HCT116 (cell line): ENCODE results near the gene FBXO30. TPM values are rescaled to one million over a fixed set of nuclear protein-coding genes. Genes with fewer than 3 reads are reported as not detected.
A peak's percentile ranks its signal among the peaks of the same experiment; 100 is the strongest.

Experiments
- ATAC-seq: fragments of 200-7000 bp; cut with Tn5 transposase; 2 replicates; pipeline ENCODE4 v1.9.1; 2020; ENCODE audit warnings: mild to moderate bottlenecking, moderate library complexity
- BruUV-seq: library from RNA; stranded (reverse); fragments of 400-500 nt; replicated peaks from 2 replicates; lab custom pipeline; 2021; lab: Mats Ljungman, UMichigan
- CTCF ChIA-PET: fragments of 300-600 bp; sonication (Branson Sonifier 250); formaldehyde crosslinking; loops from one replicate; lab custom pipeline; 2021; ENCODE audit warnings: antibody characterized with exemption; lab: Charles Lee
- POLR2A ChIA-PET: fragments of 300-600, 350-600 bp; sonication (Branson Sonifier 250); formaldehyde crosslinking; loops from one replicate; lab custom pipeline; 2021; ENCODE audit warnings: antibody characterized with exemption; lab: Charles Lee
- RAD21 ChIA-PET, 2 experiments: fragments of 300-600 bp; sonication (Branson Sonifier 250); formaldehyde crosslinking; loops; one replicate each; lab custom pipeline; 2023; ENCODE audit warnings: low total read pairs in 2 of 2; ENCODE audit not compliant: uncharacterized antibody in 2 of 2, unreplicated experiment in 2 of 2, low non-redundant PET in 1 of 2; lab: Charles Lee
- DNase-seq: peaks from one replicate; pipeline ENCODE4 v3.0.0-alpha.2; 2010; ENCODE audit warnings: low read depth, low spot score
- H2AFZ ChIP-seq: fragments of 200-600 bp; shearing (Covaris generic), sonication (generic); 2 replicates; pipeline ENCODE4 v1.6.1; 2017; ENCODE audit warnings: low read depth, mixed run types, mixed read lengths, antibody characterized with exemption, low read length; ENCODE audit not compliant: poor library complexity, severe bottlenecking
- H3K27ac ChIP-seq: 2 replicates; pipeline ENCODE4 v1.5.1; 2012; ENCODE audit warnings: low read depth, low read length
- H3K27me3 ChIP-seq: fragments of 200-600 bp; sonication (generic); 2 replicates; pipeline ENCODE4 v1.6.1; 2016; ENCODE audit warnings: mixed run types, low read length, mixed read lengths; ENCODE audit not compliant: insufficient read depth
- H3K36me3 ChIP-seq, 2 experiments: fragments of 200-500 bp in 1 of 2; fragments of 200-600 bp in 1 of 2; sonication (Bioruptor generic) in 1 of 2; sonication (generic) in 1 of 2; 2 replicates each; pipeline versions ENCODE4 v1.5.1 to v1.6.1; 2014 to 2016; ENCODE audit warnings: low read length in 2 of 2, inconsistent platforms in 1 of 2, mixed read lengths in 1 of 2, mixed run types in 1 of 2; ENCODE audit not compliant: insufficient read depth in 2 of 2, control insufficient read depth in 1 of 2
- H3K4me1 ChIP-seq, 2 experiments: fragments of 200-600 bp in 1 of 2; sonication (generic) in 1 of 2; 2 replicates each; pipeline versions ENCODE4 v1.5.1 to v1.6.1; 2012 to 2017; ENCODE audit warnings: low read length in 2 of 2, inconsistent platforms in 1 of 2, mild to moderate bottlenecking in 1 of 2, mixed read lengths in 1 of 2, mixed run types in 1 of 2, moderate library complexity in 1 of 2; ENCODE audit not compliant: insufficient read depth in 2 of 2, control insufficient read depth in 1 of 2
- H3K4me2 ChIP-seq: fragments of 200-600 bp; sonication (generic); 2 replicates; pipeline ENCODE4 v1.6.1; 2017; ENCODE audit warnings: mixed run types, low read length, mixed read lengths
- H3K4me3 ChIP-seq, 2 experiments: fragments of 200-600 bp in 1 of 2; sonication (generic) in 1 of 2; replicated peaks in 1 of 2; 2 replicates each; pipeline ENCODE4 v1.5.1; 2011 to 2016; ENCODE audit warnings: low read length in 2 of 2, control low read depth in 1 of 2, low read depth in 1 of 2, mild to moderate bottlenecking in 1 of 2, mixed read lengths in 1 of 2, mixed run types in 1 of 2
- H3K79me2 ChIP-seq: fragments of 200-600 bp; sonication (generic); 2 replicates; pipeline ENCODE4 v1.6.1; 2017; ENCODE audit warnings: mild to moderate bottlenecking, mixed run types, low read length, moderate library complexity, mixed read lengths; ENCODE audit not compliant: insufficient read depth
- H3K9ac ChIP-seq: fragments of 200-600 bp; sonication (generic); 2 replicates; pipeline ENCODE4 v1.6.1; 2016; ENCODE audit warnings: low read length, mixed read lengths
- H3K9me2 ChIP-seq: fragments of 200-600 bp; sonication (generic), shearing (Covaris generic); 2 replicates; pipeline ENCODE4 v1.6.1; 2017; ENCODE audit warnings: mixed run types, mild to moderate bottlenecking, moderate library complexity; ENCODE audit not compliant: insufficient read depth
- H3K9me3 ChIP-seq, 2 experiments: fragments of 200-500 bp in 1 of 2; fragments of 200-600 bp in 1 of 2; sonication (Bioruptor generic) in 1 of 2; sonication (generic) in 1 of 2; 2 replicates each; pipeline ENCODE4 v1.6.1; 2014 to 2017; ENCODE audit warnings: low read length in 2 of 2, mixed read lengths in 2 of 2, inconsistent platforms in 1 of 2, low read depth in 1 of 2, mild to moderate bottlenecking in 1 of 2, mixed run types in 1 of 2, moderate library complexity in 1 of 2; ENCODE audit not compliant: control insufficient read depth in 1 of 2, insufficient read depth in 1 of 2
- H4K20me1 ChIP-seq: fragments of 200-600 bp; sonication (generic), shearing (Covaris generic); 2 replicates; pipeline ENCODE4 v1.6.1; 2017; ENCODE audit warnings: mixed run types, mild to moderate bottlenecking, moderate library complexity; ENCODE audit not compliant: insufficient read depth
- CBX3 ChIP-seq: IDR thresholded peaks from 2 replicates; pipeline ENCODE4 v1.6.1; 2012; ENCODE audit warnings: low read depth
- ELF1 ChIP-seq: IDR thresholded peaks from 2 replicates; pipeline ENCODE4 v1.6.1; 2012; ENCODE audit warnings: low read depth, borderline replicate concordance
- JUND ChIP-seq: IDR thresholded peaks from 2 replicates; pipeline ENCODE4 v1.6.1; 2012
- POLR2AphosphoS5 ChIP-seq: IDR thresholded peaks from 2 replicates; pipeline ENCODE4 v1.6.1; 2011; ENCODE audit warnings: mild to moderate bottlenecking, low read depth, low read length, moderate library complexity
- RAD21 ChIP-seq: IDR thresholded peaks from 2 replicates; pipeline ENCODE4 v1.6.1; 2012; ENCODE audit warnings: low read depth, mild to moderate bottlenecking
- SP1 ChIP-seq: IDR thresholded peaks from 2 replicates; pipeline ENCODE4 v1.6.1; 2012; ENCODE audit warnings: low read depth
- ZFX ChIP-seq: fragments of 450-650 bp; IDR thresholded peaks from 2 replicates; pipeline ENCODE4 v1.6.1; 2017
- ZNF274 ChIP-seq: fragments of 200-500 bp; sonication (Bioruptor generic); IDR thresholded peaks from 2 replicates; pipeline ENCODE4 v1.6.1; 2014; ENCODE audit warnings: mild to moderate bottlenecking, low read depth, low read length, inconsistent platforms
- intact Hi-C: fragments of 100-400 bp; cut with micrococcal nuclease; formaldehyde crosslinking; loops from 2 replicates; pipeline ENCODE4 v1.10.0; 2022
- total RNA-seq: library from RNA; stranded (reverse); gene quantifications from one replicate; pipeline ENCODE4 v1.2.1, GENCODE V29; 2021; ENCODE audit not compliant: unreplicated experiment
- TF ChIP-seq, protein P1 (sequence below): IDR thresholded peaks from 2 replicates; pipeline ENCODE4 v1.6.1; 2012
- TF ChIP-seq, protein P2 (sequence below): IDR thresholded peaks from 2 replicates; pipeline ENCODE4 v1.6.1; 2012

FBXO30 gene
- total RNA-seq, 1 experiment from 2014 or later: 9.1 TPM

- ATAC-seq (no peak), DNase-seq (no peak)
- H3K79me2 ChIP-seq: peaks cover 37% of the 10 kb centered on the region
- H3K9me3 ChIP-seq: no peaks in the 10 kb centered on the region
- H3K9me2 ChIP-seq: no peaks in the 10 kb centered on the region
- TF ChIP-seq, protein P1, sequence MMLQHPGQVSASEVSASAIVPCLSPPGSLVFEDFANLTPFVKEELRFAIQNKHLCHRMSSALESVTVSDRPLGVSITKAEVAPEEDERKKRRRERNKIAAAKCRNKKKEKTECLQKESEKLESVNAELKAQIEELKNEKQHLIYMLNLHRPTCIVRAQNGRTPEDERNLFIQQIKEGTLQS: no peak
- TF ChIP-seq CBX3: no peak
- TF ChIP-seq ZNF274: no peak
- no peak for TF ChIP-seq ZFX
- TF ChIP-seq POLR2AphosphoS5: no peak
- H4K20me1 ChIP-seq: 0 out of 2 replicates have a peak, but pooled peaks cover 4% of the 10 kb centered on the region
- H3K4me3 ChIP-seq: peak overlapping the region; percentile 56 to 66
- BruUV-seq: no TSS peak
- H3K36me3 ChIP-seq: no peaks in the 10 kb centered on the region
- POLR2A ChIA-PET: interaction anchor here (0.6 to 1.7 kb wide), 2 partner anchors 62 to 81 kb away, joined by 3 to 4 read pairs; partner anchors contain the start of gene EPM2A
- no peak overlapping the region for H2AFZ ChIP-seq
- H3K27me3 ChIP-seq: no peaks in the 10 kb centered on the region
- intact Hi-C loops: no loop called here
- peak overlapping the region; percentile 73 for H3K9ac ChIP-seq
- CTCF ChIA-PET: no interaction called here
- H3K4me2 ChIP-seq: peak overlapping the region; percentile 78
- RAD21 ChIA-PET: no interaction called here
- H3K27ac ChIP-seq: peak overlapping the region; percentile 80
- peaks cover 0 to 22% of the 10 kb centered on the region in 2 experiments; a peak in 2 of 4 replicates for H3K4me1 ChIP-seq
Measured at GRCh38 chr6:145815309-145816274, 997 bp upstream of the FBXO30 start.

- H3K79me2 ChIP-seq: peaks cover 52% of the 10 kb centered on the region
Measured at GRCh38 chr6:145814035-145814500, 527 bp downstream of the FBXO30 start.

More at GRCh38 chr6:145814035-145814500, 527 bp downstream of the FBXO30 start:
- ATAC-seq: peak; percentile 53
- H3K4me3 ChIP-seq: peak overlapping the region; percentile 56 to 66
- peaks cover 0 to 22% of the 10 kb centered on the region in 2 experiments; a peak in 2 of 4 replicates for H3K4me1 ChIP-seq
- POLR2A ChIA-PET: interaction anchor here (1.7 kb wide), 1 partner anchor 79 kb away, joined by 4 read pairs; the partner anchor contains the start of gene EPM2A
- intact Hi-C loops: no loop called here
- peaks cover 10% of the 10 kb centered on the region for H4K20me1 ChIP-seq
- H3K4me2 ChIP-seq: peak overlapping the region; percentile 78
- no TSS peak for BruUV-seq
- peak overlapping the region; percentile 80 for H3K27ac ChIP-seq
- H3K36me3 ChIP-seq: no peaks in the 10 kb centered on the region
- no peak for DNase-seq
- TF ChIP-seq ELF1 (no peak), JUND (no peak), POLR2AphosphoS5 (no peak; the same call in 1 of the 2 replicates), ZNF274 (no peak), RAD21 (no peak), SP1 (no peak)
- TF ChIP-seq, protein P2, sequence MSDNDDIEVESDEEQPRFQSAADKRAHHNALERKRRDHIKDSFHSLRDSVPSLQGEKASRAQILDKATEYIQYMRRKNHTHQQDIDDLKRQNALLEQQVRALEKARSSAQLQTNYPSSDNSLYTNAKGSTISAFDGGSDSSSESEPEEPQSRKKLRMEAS: peak; percentile 81; the same call in 1 of the 2 replicates
- TF ChIP-seq, protein P1: no peak
- no peaks in the 10 kb centered on the region for H3K9me2 ChIP-seq
- H3K27me3 ChIP-seq: no peaks in the 10 kb centered on the region
- peak overlapping the region; percentile 73 for H3K9ac ChIP-seq
- no peaks in the 10 kb centered on the region for H3K9me3 ChIP-seq
- H2AFZ ChIP-seq: no peak overlapping the region
- CTCF ChIA-PET: no interaction called here
- RAD21 ChIA-PET: no interaction called here
